Activated naive CD8-positive, alpha-beta T cell treated with anti-CD3 and anti-CD28 coated beads for 36 hours (primary cell): ENCODE results near the gene ANKRD11. TPM values are rescaled to one million over a fixed set of nuclear protein-coding genes. Genes with fewer than 3 reads are reported as not detected.

Experiments
- DNase-seq: peaks from one replicate; pipeline ENCODE4 v3.0.0; 2021
- H3K27ac Mint-ChIP-seq: one replicate; pipeline ENCODE4 v1.8.0; 2022; ENCODE audit warnings: mild to moderate bottlenecking, moderate library complexity, mixed read lengths
- H3K27me3 Mint-ChIP-seq: one replicate; pipeline ENCODE4 v1.8.0; 2022; ENCODE audit warnings: mild to moderate bottlenecking, mixed read lengths
- H3K36me3 Mint-ChIP-seq: one replicate; pipeline ENCODE4 v1.8.0; 2021; ENCODE audit warnings: mild to moderate bottlenecking, mixed read lengths
- H3K4me1 Mint-ChIP-seq: one replicate; pipeline ENCODE4 v1.8.0; 2021; ENCODE audit warnings: mixed read lengths
- H3K4me3 Mint-ChIP-seq: one replicate; pipeline ENCODE4 v1.8.0; 2022; ENCODE audit warnings: mild to moderate bottlenecking, moderate library complexity, mixed read lengths
- H3K9me3 Mint-ChIP-seq: one replicate; pipeline ENCODE4 v1.8.0; 2022; ENCODE audit warnings: mixed read lengths
- total RNA-seq, 2 experiments: library from RNA; stranded (reverse); gene quantifications; one replicate each; pipeline ENCODE4 v1.2.3, GENCODE V29; 2021

Gene ANKRD11
- total RNA-seq, 2 experiments from 2014 or later, result 129 to 142 TPM

DNA sequence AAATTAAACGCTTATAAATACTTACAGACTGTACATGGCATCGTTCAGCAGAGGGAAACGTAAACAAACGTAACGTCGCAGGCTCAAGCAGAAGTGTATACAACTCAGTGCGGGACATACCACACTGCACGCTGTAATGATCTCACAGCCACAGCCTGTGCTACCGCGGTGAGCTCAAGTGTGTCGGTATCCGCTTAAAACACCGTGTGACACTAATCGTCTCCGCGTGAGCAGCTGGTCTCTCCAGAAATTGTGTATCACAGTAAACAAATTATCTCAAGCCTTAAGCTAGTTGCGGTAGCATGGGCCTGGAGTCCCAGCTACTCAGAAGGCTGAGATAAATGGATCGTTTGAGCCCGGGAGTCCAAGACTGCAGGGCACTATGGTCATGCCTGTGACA lies 115.3 kb downstream of the ANKRD11 start:
- H3K27me3 Mint-ChIP-seq, result no peaks in the 10 kb centered on the region
- H3K4me3 Mint-ChIP-seq, result no peak overlapping the region
- DNase-seq, result no peak
- peaks cover 34% of the 10 kb centered on the region for H3K36me3 Mint-ChIP-seq
- H3K4me1 Mint-ChIP-seq, result peaks cover 76% of the 10 kb centered on the region
- no peak overlapping the region for H3K27ac Mint-ChIP-seq
- peaks cover 5% of the 10 kb centered on the region for H3K9me3 Mint-ChIP-seq

DNA sequence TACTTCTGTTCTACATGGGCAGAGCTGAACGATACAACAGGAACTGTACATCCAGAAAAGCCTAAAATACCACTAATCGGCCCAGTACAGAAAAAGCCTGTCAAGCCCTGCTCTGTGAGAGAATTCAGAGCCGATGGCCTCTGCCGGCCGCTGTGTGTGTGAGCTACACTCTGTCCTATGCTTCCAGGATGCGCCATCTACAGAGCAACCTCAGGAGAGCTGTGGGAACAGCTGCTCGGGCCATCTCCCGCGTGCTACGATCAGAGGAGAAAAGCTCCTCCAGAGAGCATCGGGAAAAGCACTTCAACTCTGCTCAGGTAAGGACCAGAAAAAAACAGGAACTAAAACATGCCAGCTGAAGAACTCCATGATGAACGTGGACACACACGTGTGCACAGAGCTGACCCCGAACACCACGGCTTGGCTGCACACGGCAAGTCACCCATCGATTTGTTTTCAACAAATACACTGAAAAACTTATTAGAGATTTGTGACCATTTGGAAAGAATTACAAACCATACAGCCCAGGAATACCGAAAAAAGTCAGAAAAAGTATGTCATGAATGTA lies 115.9 kb downstream of the ANKRD11 start:
- Mint-ChIP-seq H3K36me3 (peaks cover 33% of the 10 kb centered on the region), H3K4me1 (peaks cover 77% of the 10 kb centered on the region), H3K9me3 (peaks cover 5% of the 10 kb centered on the region), H3K27ac (no peak overlapping the region), H3K4me3 (no peak overlapping the region), H3K27me3 (no peaks in the 10 kb centered on the region)
- no peak for DNase-seq

DNA sequence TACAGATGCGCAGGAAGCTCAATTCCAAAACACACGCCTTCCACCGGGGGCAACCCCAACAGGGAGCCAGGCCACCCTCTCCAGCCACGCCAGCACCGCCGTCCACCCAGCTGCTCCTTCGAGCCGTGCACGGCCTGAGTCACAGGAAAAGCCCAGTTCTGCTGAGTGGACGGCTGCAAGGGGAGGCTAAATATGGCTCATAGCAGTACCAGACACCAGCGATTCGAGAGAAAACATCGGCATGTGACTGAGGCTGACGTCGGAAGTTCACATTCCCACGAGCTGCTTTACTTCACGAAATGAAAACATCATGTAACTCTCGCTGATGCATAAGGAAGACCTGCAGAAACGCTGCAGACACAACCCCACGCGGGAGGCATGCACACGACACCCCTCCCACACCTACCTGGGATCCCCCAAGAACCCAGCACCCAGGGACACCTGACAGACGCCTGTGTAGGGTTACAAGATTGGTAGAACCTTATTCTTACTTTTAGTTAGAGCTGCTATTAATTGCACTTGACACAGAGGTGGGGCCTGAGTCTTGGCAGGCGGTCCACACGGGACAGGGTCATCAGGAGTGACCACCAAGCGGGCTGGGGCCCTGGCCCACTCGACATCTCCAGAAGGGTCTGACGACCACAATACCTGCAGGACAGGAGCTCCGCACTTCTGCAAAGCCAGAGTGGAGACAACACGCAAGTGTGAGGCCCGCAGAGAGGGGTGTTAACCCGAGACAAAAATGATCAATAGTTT lies 116.8 kb downstream of the ANKRD11 start:
- H3K9me3 Mint-ChIP-seq, result peaks cover 5% of the 10 kb centered on the region
- no peak for DNase-seq
- peaks cover 31% of the 10 kb centered on the region for H3K36me3 Mint-ChIP-seq
- H3K4me1 Mint-ChIP-seq, result peaks cover 80% of the 10 kb centered on the region
- H3K27ac Mint-ChIP-seq, result peak overlapping the region; percentile 42
- H3K27me3 Mint-ChIP-seq, result no peaks in the 10 kb centered on the region
- peak overlapping the region; percentile 25 for H3K4me3 Mint-ChIP-seq

DNA sequence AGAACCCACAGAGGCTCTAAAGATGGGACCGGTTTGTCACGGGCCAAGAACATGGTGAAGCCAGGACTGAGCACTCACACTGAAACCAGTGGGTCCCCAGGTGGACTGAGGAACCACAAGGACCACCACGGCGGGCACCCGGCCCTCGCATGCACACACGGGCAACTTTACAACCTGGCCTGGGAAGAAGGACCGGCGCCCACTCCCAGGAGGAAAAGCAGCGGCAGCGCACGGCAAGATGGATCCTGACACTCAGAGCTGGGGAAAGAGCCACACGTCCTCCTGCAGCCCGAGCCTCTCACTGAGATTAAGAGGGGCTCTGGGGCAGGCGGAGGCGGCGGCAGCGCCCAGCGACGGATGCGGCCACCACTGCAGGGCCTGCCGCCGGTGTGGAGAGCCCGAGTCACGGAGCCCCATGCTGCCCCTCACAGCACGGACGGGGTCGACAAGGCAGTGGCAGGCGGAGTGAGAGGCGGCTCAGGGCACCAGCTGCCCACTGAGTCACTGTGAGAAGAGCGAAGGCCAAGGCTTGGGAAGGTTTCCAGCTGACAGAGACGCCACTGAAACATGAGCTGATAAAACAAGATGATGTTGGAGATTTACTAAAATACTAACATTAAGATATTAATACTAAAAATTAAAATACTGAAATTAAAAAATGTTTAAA lies 118.3 kb downstream of the ANKRD11 start:
- Mint-ChIP-seq H3K27me3 (no peaks in the 10 kb centered on the region), H3K27ac (no peak overlapping the region), H3K4me1 (peaks cover 74% of the 10 kb centered on the region), H3K9me3 (peaks cover 4% of the 10 kb centered on the region), H3K4me3 (no peak overlapping the region), H3K36me3 (peaks cover 30% of the 10 kb centered on the region)
- no peak for DNase-seq

DNA sequence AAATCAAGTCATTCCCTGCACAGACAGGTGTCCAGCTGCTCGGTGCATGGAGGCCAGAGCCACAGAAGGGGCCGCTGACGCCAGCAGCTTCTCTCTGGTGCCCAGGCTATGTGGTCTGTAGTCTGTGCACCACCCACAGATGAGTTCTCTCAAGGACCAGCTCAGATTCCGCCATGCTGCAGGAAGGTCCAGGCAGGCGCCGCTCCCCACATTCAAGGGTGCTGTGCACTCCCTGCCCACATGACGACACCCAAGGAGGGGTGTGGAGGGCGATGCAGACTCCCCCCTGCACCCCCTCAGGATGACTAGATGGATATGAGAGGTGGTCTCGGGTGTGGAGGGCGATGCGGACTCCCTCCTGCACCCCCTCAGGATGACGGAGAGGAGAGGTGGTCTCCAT lies 119.0 kb downstream of the ANKRD11 start:
- DNase-seq, result no peak
- no peak overlapping the region for H3K4me3 Mint-ChIP-seq
- peaks cover 30% of the 10 kb centered on the region for H3K36me3 Mint-ChIP-seq
- H3K27ac Mint-ChIP-seq, result peak overlapping the region; percentile 16
- peaks cover 2% of the 10 kb centered on the region for H3K9me3 Mint-ChIP-seq
- peaks cover 73% of the 10 kb centered on the region for H3K4me1 Mint-ChIP-seq
- H3K27me3 Mint-ChIP-seq, result no peaks in the 10 kb centered on the region

DNA sequence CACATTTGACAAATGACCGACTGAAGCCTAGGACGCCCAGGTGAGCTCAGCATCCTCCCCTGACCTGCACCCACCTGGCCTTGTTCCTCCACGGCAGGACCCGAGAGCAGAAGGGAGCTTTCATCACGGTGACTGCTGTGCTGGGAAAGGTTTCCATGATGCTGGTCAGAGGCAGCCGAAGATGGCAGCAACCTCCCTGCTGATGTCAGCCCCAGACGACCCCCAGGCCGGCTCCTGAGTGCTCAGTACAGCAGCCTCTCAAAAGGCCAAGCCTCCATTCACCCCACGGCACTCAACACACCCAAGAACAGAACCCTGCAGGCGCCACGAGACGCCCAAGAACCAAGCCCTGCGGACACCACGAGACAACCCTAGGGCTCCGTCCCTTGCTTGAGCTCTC lies 119.8 kb downstream of the ANKRD11 start:
- H3K4me3 Mint-ChIP-seq, result no peak overlapping the region

DNA sequence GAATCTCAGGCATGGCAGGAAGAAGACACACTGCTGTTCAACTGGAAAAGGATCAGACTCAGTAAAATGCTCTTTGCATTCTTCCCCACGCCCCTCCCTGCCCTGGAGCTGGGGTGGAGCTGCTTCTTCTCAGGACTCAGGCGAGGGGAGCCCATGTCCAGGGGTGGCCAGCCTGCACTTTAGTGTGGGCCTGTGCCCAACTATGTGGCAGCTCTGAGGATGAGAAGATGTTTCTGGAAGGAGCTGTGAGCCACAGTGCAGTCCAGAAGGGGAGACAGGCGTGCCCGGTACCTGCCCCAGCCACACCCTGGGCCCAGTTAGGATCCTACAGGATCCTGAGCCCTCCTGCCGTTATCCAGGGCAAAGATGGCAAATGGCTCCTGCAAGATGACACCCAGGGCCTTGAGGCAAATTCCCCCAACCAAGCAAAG lies 120.3 kb downstream of the ANKRD11 start:
- H3K36me3 Mint-ChIP-seq, result peaks cover 29% of the 10 kb centered on the region
- H3K27me3 Mint-ChIP-seq, result no peaks in the 10 kb centered on the region
- H3K4me1 Mint-ChIP-seq, result peaks cover 75% of the 10 kb centered on the region
- DNase-seq, result no peak
- no peaks in the 10 kb centered on the region for H3K9me3 Mint-ChIP-seq
- peak overlapping the region; percentile 25 for H3K27ac Mint-ChIP-seq
- no peak overlapping the region for H3K4me3 Mint-ChIP-seq

More for the DNA sequence above, 119.8 kb downstream of the ANKRD11 start:
- Mint-ChIP-seq H3K4me1 (peaks cover 74% of the 10 kb centered on the region), H3K27ac (no peak overlapping the region), H3K36me3 (peaks cover 30% of the 10 kb centered on the region), H3K9me3 (no peaks in the 10 kb centered on the region), H3K27me3 (no peaks in the 10 kb centered on the region)
- DNase-seq, result no peak

DNA sequence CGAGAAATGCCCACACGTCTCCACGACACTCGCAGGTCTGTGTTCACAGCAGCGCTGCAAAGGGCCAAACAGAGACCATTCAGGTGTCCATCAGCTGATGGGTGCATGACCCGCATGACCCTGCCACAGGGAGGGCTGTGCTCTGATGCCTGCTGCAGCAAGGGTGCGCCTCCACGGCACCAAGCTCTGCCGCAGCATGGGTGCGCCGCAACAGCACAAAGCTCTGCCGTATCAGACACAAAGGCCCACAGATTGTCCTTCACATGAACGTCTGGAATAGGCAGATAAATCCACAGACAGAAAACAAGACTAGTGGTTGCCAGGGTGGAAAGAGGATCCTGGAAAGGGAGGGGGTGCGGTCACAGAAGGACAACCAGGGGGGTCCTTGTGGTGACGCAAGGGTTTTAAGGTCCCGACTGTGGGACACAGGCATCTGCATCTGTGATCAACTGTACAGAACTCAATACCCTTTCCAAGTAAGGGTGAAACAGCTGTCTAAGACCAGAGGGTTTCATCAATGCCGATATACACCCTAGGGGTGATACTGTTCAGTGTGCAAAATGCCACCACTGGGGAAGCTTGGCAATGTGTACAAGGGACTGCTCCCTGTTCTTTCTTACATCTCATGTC lies 121.0 kb downstream of the ANKRD11 start:
- H3K27ac Mint-ChIP-seq, result peak overlapping the region; percentile 25

DNA sequence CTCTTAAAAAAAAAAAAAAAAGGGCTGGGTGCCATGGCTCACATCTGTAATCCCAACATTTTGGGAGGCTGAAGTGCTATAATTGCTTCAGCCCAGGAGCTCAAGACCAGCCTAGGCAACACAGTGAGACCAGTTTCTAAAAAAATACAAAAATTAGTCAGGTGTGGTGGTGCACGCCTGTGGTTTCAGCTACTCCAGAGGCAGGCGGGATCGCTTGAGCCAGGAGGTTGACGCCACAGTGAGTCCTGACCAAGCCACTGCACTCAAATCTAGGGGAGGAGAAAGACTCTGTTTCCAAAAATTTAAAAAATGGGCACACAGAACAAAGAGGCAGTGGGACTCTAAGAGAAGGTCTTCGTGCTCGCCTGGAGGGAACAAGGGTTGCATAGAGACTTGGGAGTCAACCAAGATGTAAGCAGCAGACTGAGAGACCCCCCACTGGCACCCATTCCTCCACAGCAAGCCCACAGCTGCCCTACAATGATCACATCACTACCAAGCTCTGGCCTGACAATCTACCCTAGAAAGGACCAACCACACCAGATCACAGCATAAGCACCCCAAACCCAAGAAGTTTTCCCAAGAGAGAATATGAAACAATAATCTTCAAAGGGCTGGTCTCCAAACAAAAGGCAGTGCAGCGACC lies 121.6 kb downstream of the ANKRD11 start:
- peaks cover 78% of the 10 kb centered on the region for H3K4me1 Mint-ChIP-seq
- no peak overlapping the region for H3K4me3 Mint-ChIP-seq
- no peak for DNase-seq
- peak overlapping the region; percentile 3 for H3K27ac Mint-ChIP-seq
- no peaks in the 10 kb centered on the region for H3K27me3 Mint-ChIP-seq
- H3K9me3 Mint-ChIP-seq, result no peaks in the 10 kb centered on the region
- peaks cover 27% of the 10 kb centered on the region for H3K36me3 Mint-ChIP-seq

More for the DNA sequence above, 121.0 kb downstream of the ANKRD11 start:
- Mint-ChIP-seq H3K36me3 (peaks cover 27% of the 10 kb centered on the region), H3K9me3 (no peaks in the 10 kb centered on the region), H3K4me1 (peaks cover 76% of the 10 kb centered on the region), H3K27me3 (no peaks in the 10 kb centered on the region), H3K4me3 (no peak overlapping the region)
- no peak for DNase-seq

DNA sequence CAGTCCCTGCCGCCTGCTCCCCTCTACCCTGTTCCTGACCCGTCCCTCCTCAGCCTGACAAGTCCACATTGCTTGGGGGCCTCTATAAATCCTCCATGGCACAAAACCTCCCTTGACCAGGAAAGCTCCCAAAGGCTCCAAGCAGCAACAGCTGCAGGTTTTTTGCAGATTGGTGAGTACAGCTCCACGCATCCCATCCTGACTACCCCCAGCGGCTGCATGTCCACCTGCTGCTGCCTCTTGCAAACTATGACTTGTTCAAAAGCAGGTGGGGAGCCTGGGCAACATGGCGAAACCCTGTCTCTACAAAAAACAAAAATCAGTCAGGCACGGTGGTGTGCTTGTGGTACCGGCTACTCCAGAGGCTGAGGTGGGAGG lies 122.8 kb downstream of the ANKRD11 start:
- no peak for DNase-seq
- H3K4me1 Mint-ChIP-seq, result peaks cover 76% of the 10 kb centered on the region
- peaks cover 27% of the 10 kb centered on the region for H3K36me3 Mint-ChIP-seq
- no peak overlapping the region for H3K27ac Mint-ChIP-seq
- no peak overlapping the region for H3K4me3 Mint-ChIP-seq
- H3K9me3 Mint-ChIP-seq, result no peaks in the 10 kb centered on the region
- no peaks in the 10 kb centered on the region for H3K27me3 Mint-ChIP-seq

DNA sequence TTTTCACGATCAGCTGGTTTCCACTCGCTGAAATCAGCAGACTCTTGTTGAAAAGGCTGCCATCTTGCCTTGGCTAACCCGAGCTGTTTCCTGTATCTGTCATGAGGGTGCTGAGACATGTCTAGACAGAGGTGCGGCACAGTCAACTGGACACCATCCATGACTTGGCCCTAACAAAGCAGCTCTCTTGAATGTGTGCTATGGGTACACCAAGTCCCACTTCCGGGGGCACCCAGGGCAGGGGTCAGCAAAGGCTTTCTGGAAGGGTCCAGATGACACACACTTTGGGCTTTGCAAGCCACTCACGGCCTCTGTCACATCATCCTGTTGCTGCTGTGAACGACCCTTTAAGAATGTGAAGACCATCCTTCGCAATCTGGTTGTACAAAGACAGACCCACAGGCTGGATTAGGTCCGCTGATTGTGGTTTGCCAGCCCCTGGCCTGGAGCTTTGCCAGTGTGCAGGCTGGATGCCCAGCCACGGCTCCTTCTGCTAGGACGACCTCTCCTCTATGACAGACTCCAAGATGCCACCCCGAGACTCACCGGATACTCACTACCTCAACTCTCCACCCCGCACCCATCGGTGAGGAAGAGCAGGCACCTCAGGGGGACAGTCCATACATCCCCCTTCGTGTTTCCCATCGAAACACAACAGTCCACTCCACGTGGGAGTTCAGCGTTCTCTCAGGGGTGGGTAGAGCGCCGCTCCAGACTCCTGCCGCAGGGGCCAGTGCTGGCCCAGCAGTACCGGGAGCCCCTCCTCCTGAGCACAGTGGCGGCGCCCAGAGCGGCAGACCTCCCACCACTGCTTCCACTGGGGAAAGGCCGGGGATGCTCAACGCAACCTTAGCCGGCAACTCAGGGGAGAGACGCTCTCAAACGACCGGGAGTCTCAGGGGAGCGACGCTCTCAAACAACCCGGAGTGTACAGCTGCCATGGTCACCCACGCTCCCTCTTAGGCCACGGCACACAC lies 123.5 kb downstream of the ANKRD11 start:
- no peak for DNase-seq
- Mint-ChIP-seq H3K27ac (no peak overlapping the region), H3K36me3 (peaks cover 27% of the 10 kb centered on the region), H3K4me1 (peaks cover 81% of the 10 kb centered on the region), H3K27me3 (no peaks in the 10 kb centered on the region), H3K4me3 (no peak overlapping the region), H3K9me3 (no peaks in the 10 kb centered on the region)

DNA sequence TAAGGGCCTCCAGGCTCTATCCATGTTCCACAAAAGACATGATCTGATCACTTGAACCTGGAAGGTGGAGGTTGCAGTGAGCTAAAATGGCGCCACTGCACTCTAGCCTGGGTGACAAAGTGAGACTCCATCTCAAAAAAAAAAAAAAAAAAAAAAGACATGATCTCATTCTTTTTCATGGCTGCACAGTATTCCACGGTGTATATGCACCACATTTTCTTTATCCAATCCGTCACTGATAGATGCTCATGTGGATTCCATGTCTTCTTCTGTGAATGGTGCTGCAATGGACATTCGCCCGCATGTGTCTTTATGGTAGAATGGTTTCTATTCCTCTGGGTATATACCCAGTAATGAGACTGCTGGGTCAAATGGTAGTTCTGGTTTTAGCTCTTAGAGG lies 124.4 kb downstream of the ANKRD11 start:
- Mint-ChIP-seq H3K4me3 (no peak overlapping the region), H3K4me1 (peaks cover 84% of the 10 kb centered on the region), H3K27me3 (no peaks in the 10 kb centered on the region), H3K36me3 (peaks cover 28% of the 10 kb centered on the region), H3K9me3 (no peaks in the 10 kb centered on the region), H3K27ac (no peak overlapping the region)
- no peak for DNase-seq

DNA sequence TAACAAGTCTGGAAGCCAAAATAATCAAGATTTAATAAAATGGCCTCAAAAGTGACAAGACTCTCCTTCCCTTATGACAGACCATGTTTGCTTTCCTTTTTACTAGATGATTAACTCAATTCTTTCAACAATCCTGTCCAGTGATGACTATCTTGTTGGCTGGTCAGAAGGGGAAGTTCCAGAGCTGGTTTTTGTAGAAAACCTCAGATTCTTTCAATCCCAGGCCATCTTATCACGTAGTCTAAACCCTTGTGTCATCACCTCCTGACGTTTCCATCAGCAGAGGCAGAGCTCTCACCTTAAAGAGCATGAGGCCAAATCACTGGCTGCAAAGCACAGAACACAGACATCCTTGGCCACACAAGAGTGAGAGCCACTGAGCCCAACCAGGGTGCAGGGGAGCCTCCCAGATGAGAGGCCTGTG lies 125.3 kb downstream of the ANKRD11 start:
- DNase-seq, result no peak
- Mint-ChIP-seq H3K36me3 (peaks cover 35% of the 10 kb centered on the region), H3K27ac (peak overlapping the region; percentile 73), H3K4me1 (peaks cover 84% of the 10 kb centered on the region), H3K27me3 (no peaks in the 10 kb centered on the region), H3K9me3 (no peaks in the 10 kb centered on the region), H3K4me3 (no peak overlapping the region)

DNA sequence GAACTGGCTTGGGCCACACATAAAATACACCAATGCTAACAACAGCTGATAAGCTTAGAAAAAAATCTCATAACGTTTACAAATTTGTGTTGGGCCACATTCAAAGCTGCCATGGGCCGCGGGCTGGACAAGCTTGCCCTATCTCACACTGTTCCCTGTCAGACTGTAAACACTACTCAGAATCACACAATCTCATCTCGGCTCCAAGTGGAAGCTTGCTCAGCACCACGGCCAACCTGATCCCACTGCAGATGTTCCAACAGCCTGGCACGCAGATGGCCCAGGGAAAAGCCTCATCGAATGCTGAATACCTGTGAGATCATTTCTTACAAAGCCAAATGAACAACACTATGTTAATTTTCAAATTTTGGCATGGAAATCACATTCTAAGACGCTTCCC lies 125.8 kb downstream of the ANKRD11 start:
- Mint-ChIP-seq H3K4me1 (peaks cover 83% of the 10 kb centered on the region), H3K9me3 (no peaks in the 10 kb centered on the region), H3K4me3 (no peak overlapping the region), H3K27ac (peak overlapping the region; percentile 73), H3K27me3 (no peaks in the 10 kb centered on the region), H3K36me3 (peaks cover 37% of the 10 kb centered on the region)
- no peak for DNase-seq
